ENCODE data around the gene USP30.

USP30 gene

DNA sequence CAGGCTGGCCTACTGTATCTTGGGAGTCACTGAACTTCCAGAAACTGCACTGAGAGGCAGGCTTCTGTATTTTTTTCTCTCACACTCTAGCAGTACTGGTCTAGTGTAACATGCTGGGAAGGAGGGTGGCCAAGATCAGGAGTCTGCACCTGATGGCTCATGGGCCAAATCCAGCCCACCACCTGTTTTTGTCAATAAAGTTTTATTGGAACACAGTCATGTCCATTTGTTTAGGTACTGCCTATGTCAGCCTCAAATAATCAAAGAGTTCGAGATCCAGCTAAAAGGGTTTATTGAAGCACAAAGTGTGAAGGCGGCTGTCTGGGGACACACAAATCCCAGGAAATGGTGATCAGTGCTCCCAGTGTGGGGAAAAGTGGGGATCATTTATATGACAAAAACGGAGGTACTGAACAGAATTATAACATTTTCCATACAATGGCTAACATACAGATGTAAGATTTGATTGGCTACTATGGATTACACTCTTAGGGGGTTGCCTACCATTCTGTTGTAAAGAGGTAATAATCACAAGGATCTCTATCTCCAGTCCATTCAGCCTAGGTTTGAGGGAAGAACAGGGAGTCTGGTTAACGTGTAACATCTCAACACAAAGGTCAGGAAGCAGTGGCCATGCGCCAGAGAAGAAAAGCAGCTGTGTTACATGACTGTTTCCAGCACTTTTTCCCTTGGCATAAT lies 12.9 kb downstream of the USP30 start:
- TF ChIP-seq, protein P1, sequence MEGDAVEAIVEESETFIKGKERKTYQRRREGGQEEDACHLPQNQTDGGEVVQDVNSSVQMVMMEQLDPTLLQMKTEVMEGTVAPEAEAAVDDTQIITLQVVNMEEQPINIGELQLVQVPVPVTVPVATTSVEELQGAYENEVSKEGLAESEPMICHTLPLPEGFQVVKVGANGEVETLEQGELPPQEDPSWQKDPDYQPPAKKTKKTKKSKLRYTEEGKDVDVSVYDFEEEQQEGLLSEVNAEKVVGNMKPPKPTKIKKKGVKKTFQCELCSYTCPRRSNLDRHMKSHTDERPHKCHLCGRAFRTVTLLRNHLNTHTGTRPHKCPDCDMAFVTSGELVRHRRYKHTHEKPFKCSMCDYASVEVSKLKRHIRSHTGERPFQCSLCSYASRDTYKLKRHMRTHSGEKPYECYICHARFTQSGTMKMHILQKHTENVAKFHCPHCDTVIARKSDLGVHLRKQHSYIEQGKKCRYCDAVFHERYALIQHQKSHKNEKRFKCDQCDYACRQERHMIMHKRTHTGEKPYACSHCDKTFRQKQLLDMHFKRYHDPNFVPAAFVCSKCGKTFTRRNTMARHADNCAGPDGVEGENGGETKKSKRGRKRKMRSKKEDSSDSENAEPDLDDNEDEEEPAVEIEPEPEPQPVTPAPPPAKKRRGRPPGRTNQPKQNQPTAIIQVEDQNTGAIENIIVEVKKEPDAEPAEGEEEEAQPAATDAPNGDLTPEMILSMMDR (IDR thresholded peaks at IDR 0.05; ENCODE audit: insufficient read depth, low read depth, low read length, missing control alignments), result no peak
- H3K4me3 ChIP-seq (ENCODE audit: low read depth, low read length), result no peak overlapping the region
- DNase-seq (ENCODE audit: low read depth), result no peak

DNA sequence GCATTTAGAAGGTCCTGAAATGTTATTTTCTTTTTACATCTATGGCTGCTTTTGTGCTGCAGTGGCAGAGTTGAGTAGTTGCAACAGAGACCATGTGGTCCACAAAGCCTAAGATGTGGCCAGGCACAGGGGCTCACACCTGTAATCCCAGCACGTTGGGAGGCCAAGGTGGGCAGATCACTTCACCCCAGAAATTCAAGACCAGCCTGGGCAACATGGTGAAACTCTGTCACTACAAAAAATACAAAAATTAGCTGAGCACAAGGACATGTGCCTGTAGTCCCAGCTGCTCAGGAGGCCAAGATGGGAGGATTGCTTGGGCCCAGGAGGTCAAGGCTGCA lies 13.4 kb downstream of the USP30 start:
- DNase-seq (ENCODE audit: low read depth), result no peak
- TF ChIP-seq, protein P1 (IDR thresholded peaks at IDR 0.05; ENCODE audit: insufficient read depth, low read depth, low read length, missing control alignments), result no peak
- H3K4me3 ChIP-seq (ENCODE audit: low read depth, low read length), result no peak overlapping the region

DNA sequence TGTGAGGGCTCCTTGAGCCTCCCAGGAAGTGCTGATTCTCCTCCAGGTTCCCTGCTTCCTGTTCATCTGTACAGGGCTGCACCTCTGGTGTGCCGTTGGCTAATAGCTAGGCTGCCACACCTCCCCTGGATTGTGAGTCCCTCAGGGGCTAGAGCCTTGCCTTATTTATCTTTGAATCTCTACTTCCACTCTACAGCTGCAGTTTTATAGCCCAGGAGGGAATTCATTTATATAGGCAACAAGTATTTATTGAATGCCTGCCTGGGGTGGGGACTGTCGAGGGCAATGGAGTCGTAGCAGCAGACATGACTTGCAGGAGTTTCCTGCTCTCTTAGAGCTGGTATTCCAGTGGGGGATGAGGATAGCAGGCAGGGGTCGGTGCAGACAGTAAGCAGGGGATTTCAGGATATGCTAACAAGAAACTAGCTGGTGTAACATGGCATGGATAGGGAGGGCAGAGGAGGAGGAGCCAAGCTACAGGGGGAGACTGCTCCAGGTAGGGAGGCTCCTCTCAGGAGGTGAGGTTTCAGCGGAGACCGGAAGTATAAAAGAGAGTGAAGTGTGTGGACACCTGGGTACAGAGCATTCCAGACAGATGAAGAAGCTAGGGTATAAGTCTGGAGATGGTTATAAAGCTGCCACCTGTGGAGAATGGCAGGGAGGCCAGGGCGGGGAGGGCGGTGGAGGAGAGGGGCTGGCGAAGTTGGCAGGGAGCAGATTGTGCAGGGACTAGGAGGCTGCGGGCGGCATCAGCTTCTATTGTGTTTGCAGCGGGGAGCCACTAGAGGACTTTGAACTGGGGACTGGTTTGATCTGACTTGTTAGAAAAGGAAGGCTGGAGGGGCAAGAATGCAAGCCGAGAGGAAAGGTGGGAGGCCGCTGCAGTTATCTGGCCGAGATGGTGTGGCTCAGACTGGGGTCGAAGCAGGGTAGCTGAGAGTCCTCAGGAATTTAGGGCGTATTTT lies 17.2 kb downstream of the USP30 start:
- H3K4me3 ChIP-seq (ENCODE audit: low read depth, low read length), result no peak overlapping the region
- no peak for DNase-seq (ENCODE audit: low read depth)
- TF ChIP-seq, protein P1 (IDR thresholded peaks at IDR 0.05; ENCODE audit: insufficient read depth, low read depth, low read length, missing control alignments), result no peak

DNA sequence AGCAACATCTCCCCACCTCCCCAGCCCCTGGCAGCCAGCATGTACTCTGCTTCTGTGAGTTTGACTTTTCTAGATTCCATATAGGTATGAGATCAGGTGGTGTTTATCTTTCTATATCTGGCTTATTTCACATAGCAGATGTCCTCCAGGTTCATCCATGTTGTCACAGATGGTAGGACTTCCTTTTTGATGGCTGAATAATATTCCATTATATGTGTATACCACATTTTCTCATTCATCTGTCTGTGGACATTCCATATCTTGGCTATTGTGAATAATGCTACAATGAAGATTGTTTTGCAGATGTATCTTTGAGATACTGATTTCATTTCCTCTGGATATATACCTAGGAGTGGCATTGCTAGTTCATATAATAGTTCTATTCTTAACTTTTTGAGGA lies 22.5 kb downstream of the USP30 start:
- TF ChIP-seq, protein P1 (IDR thresholded peaks at IDR 0.05; ENCODE audit: insufficient read depth, low read depth, low read length, missing control alignments), result no peak
- no peak overlapping the region for H3K4me3 ChIP-seq (ENCODE audit: low read depth, low read length)
- no peak for DNase-seq (ENCODE audit: low read depth)

DNA sequence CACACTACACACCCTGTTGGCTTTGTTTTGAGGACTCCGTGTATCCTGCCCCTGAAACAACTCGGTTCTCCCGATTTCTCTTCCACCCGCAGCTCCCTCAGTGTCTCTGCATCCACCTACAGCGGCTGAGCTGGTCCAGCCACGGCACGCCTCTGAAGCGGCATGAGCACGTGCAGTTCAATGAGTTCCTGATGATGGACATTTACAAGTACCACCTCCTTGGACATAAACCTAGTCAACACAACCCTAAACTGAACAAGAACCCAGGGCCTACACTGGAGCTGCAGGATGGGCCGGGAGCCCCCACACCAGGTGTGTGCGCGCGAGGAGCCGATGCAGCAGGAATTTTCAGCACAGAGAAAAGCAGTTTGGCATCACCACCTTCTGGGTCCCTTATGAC lies 30.4 kb downstream of the USP30 start:
- DNase-seq (ENCODE audit: low read depth), result no peak
- no peak overlapping the region for H3K4me3 ChIP-seq (ENCODE audit: low read depth, low read length)
- TF ChIP-seq, protein P1 (IDR thresholded peaks at IDR 0.05; ENCODE audit: insufficient read depth, low read depth, low read length, missing control alignments), result no peak

DNA sequence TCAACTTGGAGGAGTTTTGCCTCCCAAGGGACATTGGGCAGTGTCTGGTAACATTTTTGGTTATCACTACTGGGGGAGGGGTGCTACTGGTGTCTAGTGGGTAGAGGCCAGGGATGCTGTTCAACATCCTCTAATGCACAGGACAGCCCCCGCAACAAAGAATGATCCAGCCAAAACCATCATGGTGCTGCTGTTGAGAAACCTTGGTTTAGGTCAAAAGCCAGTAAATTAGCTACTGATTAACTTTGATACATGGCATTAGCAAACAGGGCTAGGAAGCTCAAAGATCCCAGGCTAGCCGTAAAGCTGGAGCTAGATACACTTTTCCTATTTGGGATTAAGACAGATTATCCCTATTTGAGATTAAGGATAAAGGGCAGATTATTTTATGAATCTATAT lies 32.0 kb downstream of the USP30 start:
- TF ChIP-seq, protein P1 (IDR thresholded peaks at IDR 0.05; ENCODE audit: insufficient read depth, low read depth, low read length, missing control alignments), result no peak
- DNase-seq (ENCODE audit: low read depth), result no peak
- no peak overlapping the region for H3K4me3 ChIP-seq (ENCODE audit: low read depth, low read length)
